SU-DHL-6 (cell line): ENCODE results near the gene WFDC1.

Experiments used
- CTCF ChIP-seq: fragments of 200-600 bp; sonication (generic); IDR thresholded peaks from one replicate; pipeline ENCODE4 v1.5.1; 2017; ENCODE audit warnings: antibody characterized with exemption, mild to moderate bottlenecking, low read length, moderate library complexity; ENCODE audit not compliant: insufficient read depth, poor library complexity, severe bottlenecking
- EZH2phosphoT487 ChIP-seq: fragments of 200-600 bp; sonication (generic), shearing (Covaris generic); conservative IDR thresholded peaks from 2 replicates; pipeline ENCODE4 v1.6.1; 2018; ENCODE audit warnings: mild to moderate bottlenecking, antibody characterized with exemption, low read length, moderate library complexity, mixed read lengths

DNA sequence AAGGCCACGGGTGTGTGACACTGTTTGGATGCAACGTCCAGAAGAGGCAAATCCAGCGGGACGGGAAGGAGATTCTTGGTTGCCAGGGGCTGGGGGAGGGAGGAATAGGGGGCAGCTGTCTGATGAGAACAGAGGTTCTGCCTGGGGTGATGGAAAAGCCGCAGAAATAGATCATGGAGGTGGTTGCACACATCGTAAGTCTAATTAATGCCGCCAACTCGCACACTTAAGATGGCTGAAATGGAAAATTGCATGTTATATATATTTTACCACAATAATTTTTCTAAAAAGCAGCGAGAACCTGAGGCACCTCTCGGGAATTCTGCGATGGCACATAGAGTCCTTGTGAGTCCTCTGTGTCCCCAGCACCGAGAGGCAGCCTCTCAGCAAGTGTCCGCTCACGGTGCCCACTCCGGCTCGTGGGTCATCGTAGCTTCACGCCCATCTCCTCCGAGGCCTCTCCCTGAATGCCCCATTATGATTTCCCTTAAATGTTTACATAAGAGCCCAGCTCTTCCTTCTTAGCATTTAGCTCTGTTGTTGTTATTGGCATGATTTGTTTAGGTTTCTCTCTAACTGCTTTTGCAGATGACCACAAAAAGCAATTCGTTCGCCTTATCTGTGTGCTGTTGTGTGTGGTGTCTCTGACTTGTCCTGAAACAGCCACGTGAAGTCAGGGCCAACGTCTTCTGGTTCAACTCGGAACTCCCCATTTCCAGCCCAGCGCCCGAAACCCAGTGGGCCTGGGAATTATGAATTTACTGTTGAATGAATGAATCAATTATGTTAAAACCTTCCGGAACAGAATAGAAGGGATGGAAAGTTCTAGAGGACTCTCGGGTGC, 7.7 kb downstream of the WFDC1 start:
- no peak for TF ChIP-seq CTCF
- TF ChIP-seq EZH2phosphoT487: no peak
